GM19455 (cell line): ENCODE results near the gene DOCK9.

Experiments used
- ATAC-seq: cut with Tn5 transposase; IDR thresholded peaks from one replicate; pipeline ENCODE4 v1.9.1; 2021; ENCODE audit not compliant: unreplicated experiment

Gene DOCK9, protein sequence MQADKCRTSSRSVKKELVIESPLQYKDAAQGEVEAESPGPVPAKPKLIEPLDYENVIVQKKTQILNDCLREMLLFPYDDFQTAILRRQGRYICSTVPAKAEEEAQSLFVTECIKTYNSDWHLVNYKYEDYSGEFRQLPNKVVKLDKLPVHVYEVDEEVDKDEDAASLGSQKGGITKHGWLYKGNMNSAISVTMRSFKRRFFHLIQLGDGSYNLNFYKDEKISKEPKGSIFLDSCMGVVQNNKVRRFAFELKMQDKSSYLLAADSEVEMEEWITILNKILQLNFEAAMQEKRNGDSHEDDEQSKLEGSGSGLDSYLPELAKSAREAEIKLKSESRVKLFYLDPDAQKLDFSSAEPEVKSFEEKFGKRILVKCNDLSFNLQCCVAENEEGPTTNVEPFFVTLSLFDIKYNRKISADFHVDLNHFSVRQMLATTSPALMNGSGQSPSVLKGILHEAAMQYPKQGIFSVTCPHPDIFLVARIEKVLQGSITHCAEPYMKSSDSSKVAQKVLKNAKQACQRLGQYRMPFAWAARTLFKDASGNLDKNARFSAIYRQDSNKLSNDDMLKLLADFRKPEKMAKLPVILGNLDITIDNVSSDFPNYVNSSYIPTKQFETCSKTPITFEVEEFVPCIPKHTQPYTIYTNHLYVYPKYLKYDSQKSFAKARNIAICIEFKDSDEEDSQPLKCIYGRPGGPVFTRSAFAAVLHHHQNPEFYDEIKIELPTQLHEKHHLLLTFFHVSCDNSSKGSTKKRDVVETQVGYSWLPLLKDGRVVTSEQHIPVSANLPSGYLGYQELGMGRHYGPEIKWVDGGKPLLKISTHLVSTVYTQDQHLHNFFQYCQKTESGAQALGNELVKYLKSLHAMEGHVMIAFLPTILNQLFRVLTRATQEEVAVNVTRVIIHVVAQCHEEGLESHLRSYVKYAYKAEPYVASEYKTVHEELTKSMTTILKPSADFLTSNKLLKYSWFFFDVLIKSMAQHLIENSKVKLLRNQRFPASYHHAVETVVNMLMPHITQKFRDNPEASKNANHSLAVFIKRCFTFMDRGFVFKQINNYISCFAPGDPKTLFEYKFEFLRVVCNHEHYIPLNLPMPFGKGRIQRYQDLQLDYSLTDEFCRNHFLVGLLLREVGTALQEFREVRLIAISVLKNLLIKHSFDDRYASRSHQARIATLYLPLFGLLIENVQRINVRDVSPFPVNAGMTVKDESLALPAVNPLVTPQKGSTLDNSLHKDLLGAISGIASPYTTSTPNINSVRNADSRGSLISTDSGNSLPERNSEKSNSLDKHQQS (N-terminal part only)

DNA sequence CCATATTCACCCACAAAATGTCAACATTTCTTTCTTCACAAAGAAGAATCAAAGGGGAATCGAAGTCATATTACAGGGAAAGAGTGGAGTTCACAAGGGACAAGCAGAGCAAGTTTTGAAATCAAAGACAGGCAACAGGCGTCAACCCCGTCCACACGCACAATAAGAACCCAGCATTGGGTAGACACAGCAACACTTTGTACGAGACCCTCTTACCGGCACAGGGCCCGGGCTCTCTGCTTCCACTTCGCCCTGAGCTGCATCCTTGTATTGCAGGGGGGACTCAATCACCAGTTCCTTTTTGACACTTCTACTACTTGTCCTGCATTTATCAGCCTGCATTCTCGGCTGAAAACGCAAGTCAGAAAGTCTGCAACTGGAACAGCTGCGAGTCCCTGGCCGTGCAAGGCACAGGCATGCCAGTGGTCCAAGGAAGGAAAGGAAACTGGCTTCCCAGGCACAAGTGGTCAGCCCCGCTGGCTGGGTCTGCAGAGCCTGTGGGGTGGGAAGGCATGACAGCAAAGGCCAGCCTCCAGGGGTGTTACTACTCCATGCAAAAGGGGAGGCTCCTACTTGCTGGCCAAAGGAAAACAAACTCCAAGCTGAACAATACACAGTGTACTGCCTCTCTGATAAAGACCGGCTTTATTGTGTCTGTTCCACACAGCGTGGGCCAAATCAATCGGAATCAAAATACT lies at the start of gene DOCK9:
Gene DOCK9, minus strand, starts transcription at position 497 of the 698 bp plus-strand sequence. Its CDS starts 155 bp downstream, at position 342.
- no peak for ATAC-seq

DNA sequence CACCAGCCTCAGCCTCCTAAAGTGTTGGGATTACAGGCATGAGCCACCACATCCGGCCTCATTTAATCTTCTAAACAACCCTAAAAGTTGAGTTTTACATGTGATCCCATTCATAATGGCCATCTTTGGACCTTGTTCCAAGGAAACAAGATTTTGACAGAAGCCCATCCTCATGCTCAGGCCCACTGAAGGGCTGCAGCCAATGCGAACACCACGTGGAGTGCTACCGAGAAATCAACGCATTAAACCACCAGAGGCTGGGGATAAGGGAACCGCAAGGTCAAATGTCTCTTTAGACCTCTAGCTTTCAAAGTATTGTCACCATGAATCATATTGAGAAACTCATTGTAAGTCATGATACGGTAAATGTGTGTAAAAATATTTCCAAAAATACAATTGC lies 49.4 kb upstream of the DOCK9 start:
- ATAC-seq: no peak

DNA sequence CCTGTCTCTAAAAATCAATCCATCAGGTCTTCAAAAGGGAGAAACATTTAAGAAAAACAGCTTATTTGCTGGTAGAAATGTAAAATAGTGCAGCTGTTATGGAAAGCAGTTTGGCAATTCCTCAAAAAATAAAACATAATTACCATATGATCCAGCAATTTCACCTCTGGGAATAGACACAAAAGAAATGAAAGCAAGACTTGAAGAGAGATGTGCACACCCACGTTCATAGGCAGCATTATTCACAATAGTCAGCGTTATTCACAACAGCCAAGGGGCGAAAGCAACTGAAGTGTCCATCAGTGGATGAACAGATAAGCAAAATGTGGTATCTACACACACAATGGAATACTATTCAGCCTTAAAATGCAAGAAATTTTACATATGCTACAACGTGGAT lies 45.1 kb upstream of the DOCK9 start:
- ATAC-seq: no peak

DNA sequence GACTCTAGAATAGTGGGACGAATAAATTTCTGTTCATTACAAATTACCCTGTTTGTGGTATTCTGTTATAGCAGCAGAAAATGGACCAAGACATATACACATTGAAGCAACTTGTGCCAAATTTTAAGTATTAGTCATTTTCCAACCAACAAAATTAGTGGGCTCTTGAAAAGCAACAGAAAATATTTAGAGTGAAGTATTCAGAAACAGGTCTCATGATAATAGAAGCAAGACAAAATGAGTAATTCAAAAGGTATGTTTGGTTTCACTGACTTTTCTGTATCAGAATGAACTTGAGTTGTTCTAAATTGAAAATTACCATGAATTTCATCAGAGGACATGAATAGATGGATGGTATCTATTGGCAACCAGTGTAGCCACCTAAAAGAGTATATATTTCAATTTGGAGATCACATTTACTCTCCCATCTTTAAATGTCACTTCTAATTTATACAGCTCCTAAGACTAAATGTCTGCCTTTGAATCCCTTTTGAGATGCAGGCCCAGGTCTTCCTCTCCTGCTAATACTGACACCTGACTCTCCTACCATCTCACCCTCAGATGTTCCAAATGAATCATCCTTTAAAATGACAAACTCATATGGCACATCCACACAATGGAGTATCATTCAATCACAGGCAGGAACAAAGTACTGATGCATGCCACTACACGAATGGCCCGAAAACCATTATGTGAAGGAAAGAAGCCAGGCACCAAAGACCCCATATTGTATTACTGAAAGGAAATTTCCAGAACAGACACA lies 40.7 kb upstream of the DOCK9 start:
- no peak for ATAC-seq

DNA sequence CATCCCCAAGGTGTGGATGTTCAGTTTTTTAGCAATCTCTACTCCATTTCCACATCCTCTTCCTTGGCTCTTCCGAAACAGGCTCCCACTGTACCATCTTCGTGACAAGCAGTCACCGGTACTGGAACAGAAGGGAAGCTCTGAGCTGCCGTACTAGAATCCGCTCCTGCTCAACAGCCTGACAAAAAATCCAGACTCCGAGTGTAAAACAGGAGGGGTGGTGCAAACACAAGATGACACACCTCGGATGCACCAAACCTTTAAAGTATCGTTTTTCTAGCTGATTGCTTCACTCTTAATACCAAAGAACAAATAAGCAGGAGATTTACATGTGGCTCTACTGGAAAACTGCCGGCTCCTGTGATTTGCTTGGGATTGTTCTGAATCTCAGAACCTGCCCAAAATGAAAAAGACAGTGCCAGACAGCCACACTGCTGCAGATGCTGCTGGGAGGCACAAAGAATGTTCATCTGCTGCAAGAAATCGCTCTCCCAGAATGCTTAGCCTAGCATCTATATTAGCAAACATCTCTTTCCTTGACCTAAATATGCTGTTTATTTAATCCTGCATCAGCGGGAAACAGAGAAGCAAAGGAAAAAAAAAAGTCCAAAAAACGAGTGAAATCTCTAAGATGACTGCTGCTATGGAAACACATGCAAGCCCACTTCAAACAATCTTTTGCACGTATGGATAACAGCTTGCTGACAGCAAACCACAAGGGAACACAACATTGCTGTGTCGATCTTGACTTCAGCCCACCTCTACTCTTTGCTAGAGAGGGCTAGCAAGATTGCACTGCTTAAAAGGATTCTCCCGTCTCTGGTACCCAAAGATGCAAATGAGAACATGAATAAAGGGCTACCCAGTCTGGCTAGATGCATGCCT lies 38.0 kb upstream of the DOCK9 start:
- no peak for ATAC-seq

DNA sequence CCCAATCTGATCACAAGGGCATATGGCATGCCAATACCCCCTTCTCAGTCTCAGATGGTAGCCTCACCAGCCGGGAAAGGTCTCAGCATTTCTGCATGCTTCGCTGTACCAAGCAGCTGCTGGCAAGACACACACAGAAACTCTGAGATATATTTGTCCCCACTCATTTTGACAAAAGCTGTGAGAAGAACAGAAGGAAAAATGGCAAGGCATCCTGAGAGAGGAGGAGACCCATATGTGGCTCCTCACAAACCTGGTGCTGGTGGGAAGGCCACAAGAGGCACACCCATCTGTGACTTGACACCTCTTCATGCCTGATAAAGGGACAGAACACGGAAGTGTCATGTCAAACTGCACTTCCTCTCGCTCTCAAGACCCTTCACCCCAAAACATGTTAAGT lies 36.7 kb upstream of the DOCK9 start:
- ATAC-seq: no peak

DNA sequence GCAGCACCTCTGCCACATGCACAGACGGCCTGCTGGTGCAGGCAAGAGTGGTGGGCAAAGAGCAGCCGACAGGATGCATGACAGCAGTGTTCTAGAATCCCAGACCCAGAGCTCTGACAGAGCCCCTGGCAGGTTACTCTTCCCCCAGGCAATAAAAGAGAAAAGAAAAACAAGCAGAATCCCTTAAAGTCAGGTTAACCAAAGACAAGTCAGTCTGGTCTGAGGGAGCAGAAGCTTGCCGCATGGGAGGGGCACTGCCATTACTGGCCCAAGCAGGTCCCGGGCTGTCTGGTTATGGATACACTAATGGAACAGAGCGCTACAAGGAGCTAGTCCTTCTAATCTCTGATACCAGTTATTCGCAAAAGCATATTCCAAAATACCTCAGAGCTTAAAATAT lies 36.1 kb upstream of the DOCK9 start:
- ATAC-seq: no peak

DNA sequence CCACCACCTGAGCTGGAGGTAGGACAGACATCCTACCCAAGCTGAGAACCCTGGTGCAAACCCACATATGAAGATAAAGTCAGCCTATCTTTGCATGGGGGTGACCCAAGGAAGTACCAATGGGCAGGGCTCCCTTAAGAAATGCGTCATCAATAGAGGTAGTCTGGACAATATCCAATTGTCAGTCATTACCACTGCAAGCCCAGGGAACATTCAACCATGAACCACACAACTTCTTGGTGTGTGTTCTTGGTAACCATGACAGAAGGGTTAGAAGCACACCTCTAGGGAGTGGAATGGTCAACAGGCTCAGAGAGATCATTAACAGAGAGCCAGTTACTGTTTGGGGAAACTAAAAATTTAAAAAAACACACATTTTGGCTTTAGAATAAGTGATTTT lies 34.7 kb upstream of the DOCK9 start:
- ATAC-seq: no peak

DNA sequence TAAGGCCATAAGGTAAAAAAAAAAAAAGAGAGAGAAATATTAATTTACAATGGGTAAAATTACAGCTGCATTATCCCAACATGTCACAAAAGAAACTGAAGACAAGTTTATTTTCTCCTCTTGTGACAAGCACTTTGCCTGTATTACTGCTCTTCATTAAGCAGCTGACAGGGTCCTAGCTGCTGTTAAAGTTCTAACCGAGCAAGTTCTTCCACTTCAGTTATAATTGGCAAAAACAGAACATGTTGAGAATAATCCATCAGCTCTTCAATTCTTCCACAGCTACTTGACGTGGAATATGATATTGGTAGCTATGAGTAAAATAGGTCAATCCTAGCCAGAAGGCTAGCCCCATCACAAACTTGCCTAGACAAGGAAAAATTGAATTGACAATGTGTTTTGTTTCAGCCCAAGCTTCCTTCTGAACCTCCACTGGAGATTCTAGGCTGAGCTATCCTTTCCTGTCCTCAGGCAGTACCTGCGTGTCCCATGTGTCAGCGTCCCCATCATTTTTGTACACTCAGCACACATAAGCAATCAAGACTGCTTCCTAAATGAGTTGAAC lies 32.2 kb upstream of the DOCK9 start:
- ATAC-seq: no peak

DNA sequence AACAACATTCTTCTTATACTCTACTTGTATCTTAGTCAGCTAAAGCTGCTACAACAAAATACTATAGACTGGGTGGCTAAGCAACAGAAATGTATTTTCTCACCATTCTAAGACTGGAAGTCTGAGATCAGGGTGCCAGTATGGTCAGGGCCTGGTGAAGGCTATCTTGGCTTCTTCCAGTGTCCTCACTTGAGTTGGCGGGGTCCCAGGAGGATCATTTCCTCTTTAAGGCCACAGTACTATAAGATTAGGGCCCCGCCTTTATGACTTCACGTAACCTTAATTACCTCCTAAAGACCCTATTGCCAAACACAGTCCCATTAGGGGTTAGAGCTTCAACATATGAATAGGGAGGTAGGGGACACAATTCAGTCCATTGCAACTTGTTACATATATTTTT lies 30.7 kb upstream of the DOCK9 start:
- no peak for ATAC-seq

DNA sequence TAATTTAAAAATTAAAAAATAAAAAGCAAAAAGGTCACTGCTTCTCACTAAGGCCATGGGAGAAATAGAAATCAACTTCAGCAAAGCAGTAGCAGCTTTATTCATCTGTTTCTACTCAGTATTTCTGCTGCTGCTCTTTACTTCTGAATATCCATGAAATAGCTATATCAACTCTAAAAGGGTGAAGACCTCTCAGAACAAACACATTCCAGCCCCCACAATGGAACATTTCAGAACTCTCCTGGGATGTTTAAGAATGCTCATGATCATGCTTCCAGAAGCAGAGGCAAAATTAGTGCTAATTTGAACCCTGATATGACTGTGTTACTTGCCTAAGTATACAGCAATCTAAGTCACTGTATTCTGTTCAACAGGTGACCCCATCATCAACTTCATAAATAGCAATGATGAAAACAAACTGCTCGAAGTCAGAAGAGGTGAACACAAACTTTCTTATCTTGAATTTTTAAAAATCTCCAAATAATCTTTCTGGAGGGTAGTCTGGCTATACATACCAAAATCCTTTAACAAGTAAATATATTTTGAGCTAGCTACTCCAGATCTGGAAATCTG lies 29.6 kb upstream of the DOCK9 start:
- no peak for ATAC-seq

DNA sequence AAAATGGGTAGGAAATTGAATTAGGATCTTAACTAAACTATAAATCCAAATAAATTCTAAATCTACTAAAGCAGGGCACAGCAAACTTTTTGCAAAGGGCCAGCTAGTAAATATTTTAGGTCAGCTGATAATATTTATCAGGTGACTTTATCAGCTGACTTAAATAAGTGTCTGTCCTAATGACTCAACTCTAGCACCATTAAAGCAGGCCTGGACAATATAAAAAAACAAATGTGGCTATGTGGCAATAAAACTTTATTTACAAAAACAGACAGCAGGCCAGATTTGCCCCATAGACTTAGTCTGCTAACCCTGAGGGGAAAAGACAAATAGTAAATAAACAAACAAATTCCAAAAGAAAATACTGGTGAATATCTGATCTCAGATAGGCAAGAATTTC lies 27.7 kb upstream of the DOCK9 start:
- no peak for ATAC-seq

DNA sequence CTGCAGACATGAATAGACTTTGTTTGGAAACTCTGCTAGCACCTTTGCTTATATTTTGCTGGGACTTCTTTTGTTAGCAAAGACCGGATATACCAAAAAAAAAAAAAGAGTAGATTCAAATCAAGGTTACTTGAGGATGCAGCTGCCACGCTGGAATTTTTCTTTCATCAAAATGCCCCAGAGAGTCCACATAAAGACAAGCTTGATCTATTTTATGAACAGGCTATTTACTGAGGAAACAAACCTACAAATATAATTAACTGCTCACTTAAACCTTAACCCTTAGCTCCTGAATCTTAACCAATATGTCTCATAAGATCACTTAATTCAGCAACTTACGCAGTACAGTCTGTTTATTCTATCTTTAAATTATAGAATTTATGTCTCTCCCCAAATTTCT lies 27.1 kb upstream of the DOCK9 start:
- ATAC-seq: no peak

DNA sequence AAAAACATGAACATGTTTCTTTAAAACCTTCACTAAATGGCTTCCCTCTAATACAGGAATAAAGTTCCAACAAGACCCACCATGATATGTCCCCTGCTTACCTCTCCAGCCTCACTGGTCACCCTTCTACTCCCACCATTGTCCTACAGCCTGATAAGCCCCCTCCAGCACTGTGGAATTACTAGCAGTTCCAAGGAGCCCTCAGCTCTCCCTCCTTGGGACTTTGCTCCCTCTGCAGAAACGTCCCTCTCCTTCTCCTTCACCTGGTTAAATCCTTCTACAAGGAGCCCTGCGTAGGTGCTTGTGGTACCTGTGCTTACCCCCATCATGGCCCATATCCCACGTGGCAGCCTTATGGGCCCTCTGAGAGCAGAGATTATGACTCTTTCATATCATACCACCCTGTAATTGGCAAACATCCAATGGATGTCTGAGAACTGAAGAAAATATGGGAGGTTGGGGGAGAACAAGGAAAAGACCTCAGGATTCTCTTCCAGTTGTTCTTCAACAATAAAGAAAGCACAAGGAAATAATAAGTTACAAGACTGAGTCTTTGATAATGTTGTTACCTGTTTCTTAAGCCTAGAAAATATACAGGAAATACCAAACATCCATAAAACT lies 26.1 kb upstream of the DOCK9 start:
- ATAC-seq: no peak

DNA sequence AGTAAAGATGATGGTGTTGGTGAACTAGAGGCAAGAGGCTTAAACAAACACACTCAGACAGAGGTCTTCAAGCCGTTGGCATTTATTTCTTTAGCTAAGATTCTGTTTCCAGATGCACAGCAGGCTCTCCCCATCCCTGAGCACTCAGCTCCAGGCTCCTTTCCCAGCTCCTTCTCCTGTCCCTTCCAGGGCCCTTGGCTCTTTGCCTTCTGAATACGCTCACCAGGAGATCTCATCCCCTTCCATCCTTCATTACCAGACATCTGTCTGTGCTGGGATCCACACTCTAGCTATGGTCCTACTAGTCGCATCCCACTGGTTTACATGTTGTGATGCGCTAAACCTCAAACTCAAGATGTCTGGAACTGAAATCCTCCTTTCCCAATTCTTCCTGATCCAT lies 25.3 kb upstream of the DOCK9 start:
- no peak for ATAC-seq

DNA sequence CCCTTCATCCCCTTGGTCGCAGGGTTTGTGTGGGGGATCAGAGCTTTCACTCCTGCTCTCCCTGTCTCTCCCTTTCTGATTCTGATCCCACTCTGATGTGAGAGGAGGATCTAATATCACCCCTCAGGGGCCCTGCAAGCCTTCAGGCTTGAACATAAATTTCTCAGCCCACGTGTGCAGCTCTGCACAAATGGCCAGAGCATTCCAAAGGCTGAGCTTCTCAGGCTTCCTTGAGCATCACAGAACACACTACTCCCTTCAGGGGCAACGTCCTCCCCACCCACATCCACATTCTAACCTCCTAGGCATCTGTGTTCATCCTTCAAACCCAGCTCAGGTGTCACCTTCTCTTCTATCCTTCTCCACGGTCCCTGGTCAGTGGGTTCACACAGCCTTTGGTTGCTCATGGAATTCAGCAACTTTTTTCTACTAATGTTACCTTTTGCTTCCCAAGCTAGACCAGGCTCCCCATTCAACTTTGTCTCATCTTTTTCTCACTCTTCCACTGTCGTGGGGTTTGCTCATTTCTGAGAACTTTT lies 24.4 kb upstream of the DOCK9 start:
- no peak for ATAC-seq

DNA sequence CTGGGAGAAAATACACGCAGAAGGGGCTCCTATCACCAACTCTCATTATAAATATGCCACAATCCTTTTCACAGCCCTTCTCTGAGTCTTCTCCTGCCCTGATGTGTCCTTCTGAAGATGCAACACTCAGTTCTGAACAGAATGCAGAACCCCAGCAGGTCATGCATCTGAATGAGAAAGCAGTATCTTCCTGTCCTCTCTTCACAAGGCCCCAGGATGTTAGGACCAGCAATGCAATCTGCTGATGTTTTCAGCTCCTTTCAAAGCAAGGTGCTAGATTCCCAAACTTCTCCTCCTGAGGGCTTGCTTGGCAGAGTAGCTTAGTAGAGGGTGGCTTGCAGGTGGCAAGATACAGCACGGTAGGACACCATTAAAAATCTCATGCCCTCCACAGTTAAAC lies 22.3 kb upstream of the DOCK9 start:
- ATAC-seq: no peak

DNA sequence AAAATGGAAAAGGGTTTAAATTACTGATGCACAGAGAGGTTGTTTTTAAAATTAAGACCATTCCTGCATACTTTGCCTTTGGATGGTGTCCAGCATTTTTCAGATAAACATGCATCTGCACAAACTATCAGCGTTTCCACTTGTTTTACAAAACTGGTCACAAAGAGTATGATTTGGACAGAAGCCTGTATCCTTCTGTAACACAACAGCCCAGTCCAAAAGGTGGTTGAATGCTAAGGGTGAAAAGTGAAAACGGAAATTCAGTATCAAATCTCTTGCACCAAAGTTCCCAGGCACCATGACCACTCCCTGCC lies 21.7 kb upstream of the DOCK9 start:
- ATAC-seq: no peak
